Suprapubic skin (tissue), 4 donors: ENCODE results near the gene DEFB116.

ENCODE experiments used
- POLR2A ChIP-seq, 2 donors: fragments of 450-650 bp; IDR thresholded peaks; one replicate each; pipeline ENCODE4 v1.6.1; 2017; ENCODE audit warnings: antibody characterized with exemption in 2 of 2, mild to moderate bottlenecking in 2 of 2, moderate library complexity in 2 of 2
- POLR2AphosphoS5 ChIP-seq, 3 donors: sonication (generic); formaldehyde crosslinking; IDR thresholded peaks; one replicate each; pipeline ENCODE4 v1.6.1; 2017; ENCODE audit warnings: antibody characterized with exemption in 3 of 3
- TF ChIP-seq, protein P1 (sequence below), 2 donors: fragments of 200-600 bp in 1 of 2; fragments of 450-650 bp in 1 of 2; sonication (generic) in 1 of 2; IDR thresholded peaks; one replicate each; pipeline ENCODE4 v1.5.1; 2016 to 2019; ENCODE audit warnings: antibody characterized with exemption in 2 of 2, mild to moderate bottlenecking in 1 of 2, moderate library complexity in 1 of 2

DNA sequence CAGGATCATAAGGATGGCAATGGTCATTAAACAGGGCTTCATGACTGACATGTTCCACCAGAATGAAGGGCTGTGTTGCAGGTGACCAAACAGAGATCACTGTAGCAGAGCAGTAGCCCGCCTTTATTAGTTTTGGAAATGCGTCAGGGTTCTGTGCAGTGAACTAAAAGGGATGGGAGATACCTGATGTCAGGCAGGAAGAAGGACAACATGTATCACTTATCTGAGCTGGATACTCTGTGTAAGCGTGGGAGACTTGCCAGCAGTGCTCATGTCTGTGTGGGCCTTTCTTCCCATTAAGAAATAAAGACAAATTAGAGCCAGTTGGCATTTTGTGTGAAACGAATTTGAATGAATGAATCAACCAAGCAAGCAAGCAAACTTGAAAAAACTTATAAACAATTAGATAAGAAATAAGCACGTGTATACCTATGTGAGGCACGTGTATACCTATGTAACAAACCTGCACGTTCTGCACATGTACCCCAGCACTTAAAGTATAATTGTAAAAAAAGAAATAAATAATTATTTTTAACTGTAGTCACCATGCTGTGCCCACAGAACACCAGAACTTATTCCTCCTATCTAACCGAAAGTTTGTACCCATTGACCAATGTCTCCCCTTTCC lies at the start of gene DEFB116:
- TF ChIP-seq POLR2AphosphoS5 (IDR thresholded peaks at IDR 0.05) (no peak), POLR2A (IDR thresholded peaks at IDR 0.05) (no peak)
- TF ChIP-seq, protein P1, sequence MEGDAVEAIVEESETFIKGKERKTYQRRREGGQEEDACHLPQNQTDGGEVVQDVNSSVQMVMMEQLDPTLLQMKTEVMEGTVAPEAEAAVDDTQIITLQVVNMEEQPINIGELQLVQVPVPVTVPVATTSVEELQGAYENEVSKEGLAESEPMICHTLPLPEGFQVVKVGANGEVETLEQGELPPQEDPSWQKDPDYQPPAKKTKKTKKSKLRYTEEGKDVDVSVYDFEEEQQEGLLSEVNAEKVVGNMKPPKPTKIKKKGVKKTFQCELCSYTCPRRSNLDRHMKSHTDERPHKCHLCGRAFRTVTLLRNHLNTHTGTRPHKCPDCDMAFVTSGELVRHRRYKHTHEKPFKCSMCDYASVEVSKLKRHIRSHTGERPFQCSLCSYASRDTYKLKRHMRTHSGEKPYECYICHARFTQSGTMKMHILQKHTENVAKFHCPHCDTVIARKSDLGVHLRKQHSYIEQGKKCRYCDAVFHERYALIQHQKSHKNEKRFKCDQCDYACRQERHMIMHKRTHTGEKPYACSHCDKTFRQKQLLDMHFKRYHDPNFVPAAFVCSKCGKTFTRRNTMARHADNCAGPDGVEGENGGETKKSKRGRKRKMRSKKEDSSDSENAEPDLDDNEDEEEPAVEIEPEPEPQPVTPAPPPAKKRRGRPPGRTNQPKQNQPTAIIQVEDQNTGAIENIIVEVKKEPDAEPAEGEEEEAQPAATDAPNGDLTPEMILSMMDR (IDR thresholded peaks at IDR 0.05), result no peak
